HPDE6-E6E7 (cell line): ENCODE measurements around the gene RWDD4.

ENCODE experiments used
- DNase-seq: peaks from one replicate; pipeline ENCODE4 v3.0.0; 2011; ENCODE audit warnings: missing footprints; ENCODE audit errors: extremely low spot score

Gene RWDD4

DNA sequence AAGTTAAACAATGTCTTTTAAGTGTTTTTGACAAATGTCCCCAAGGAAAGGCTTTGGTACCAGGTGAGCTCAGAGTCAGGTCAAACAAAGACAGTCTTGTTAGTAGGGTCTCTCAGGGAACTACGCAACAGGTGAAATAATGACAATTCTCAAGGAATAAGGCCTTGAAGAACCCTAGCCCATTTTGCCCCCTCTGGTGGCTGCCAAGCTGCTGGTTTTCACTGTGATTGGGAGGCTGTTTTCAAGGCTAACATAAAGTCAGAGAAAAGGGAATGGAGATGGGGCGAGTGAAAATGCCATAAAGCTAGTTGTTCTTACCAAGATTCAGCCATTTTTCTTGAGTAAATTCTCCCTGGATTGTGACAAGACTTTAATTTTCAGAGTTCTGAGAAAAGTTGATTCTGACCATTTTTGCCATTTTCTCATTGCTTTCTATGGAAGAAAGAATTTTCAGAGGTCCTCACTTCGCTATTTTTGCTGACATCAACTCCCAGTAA, 58.7 kb downstream of the RWDD4 start:
- no peak for DNase-seq

DNA sequence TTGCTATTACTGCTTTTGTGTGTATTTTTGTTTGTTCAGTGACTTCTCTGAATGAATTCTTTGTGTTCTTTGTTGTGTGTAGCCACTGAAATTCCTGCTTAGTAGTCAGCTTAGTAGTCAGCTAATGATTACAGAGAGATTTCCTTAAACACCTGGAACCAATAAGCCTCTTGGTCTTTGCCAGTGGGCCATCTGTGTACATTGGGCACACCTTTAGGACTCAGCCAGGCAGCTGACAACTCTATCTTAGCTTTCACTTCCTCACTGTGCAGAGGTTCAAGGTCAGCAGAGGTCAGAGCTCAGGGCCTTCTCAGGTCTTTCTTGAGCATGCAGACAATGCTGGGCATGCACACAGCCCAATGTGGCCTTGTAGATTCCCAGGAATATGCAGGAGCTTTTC, 59.3 kb downstream of the RWDD4 start:
- no peak for DNase-seq

DNA sequence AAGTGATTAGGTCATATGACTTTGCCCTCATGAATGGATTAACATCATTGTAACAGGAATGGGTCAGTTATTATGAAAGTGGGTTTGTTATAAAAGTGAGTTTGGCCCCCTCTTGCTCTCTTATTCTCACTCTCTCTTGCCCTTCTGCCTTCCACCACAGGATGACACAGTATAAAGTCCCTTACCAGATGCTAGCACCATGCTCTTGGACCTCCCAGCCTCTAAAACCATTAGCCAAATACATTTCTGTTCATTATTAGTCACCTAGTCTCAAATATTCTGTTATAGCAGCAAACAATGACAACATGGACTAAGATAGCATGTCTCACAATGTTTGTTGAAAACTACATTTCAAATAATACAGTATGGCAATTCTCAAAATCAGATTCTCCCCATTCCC, 59.7 kb downstream of the RWDD4 start:
- no peak for DNase-seq

DNA sequence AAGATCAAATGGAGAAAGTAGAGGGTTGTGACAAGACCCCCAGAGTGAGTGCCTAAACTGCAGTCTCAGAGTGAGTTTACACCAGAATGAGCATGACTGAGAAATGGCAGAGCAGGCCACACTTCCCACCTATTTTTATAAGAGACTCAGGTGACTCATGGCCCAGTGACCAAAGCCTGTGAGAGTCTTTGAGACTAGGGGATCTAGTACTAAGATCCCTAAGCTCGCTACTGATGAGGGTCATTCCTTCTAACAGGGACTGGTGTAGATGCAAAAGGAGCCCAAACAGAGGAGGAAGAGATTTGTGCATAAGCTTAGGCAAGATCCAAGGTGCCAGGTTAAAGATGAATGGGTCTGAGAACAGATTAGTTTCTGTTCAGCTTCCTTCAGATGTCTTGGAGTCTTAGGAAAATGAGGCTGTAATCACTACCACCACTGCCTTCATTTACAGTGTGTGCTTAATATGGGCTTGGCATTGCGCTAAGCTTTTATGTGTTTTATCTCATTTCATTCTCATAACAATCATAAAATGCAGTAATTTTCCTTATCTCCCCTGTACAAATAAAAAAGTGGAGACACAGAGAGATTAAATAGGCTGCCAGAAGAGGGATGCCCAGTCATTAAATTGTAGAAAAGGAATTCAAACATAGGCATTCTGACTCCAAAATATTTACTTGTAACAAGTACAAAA, 62.8 kb downstream of the RWDD4 start:
- DNase-seq = no peak

DNA sequence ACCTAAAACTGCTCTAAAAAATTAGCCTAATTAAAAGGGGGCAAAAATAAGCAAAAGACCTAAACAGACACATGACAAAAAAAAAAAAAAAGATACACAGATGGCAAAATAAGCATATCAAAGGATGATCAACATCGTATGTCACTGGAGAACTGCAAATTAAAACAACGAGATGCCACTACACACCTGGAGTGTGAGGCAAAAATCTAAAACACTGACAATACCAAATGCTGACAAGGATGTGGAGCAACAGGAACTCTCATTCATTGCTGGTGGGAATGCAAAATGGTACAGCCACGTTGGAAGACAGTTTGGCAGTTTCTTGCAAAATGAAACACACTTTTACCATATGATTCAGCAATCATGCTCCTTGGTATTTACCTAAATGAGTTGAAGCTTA, 64.2 kb downstream of the RWDD4 start:
- DNase-seq = no peak

DNA sequence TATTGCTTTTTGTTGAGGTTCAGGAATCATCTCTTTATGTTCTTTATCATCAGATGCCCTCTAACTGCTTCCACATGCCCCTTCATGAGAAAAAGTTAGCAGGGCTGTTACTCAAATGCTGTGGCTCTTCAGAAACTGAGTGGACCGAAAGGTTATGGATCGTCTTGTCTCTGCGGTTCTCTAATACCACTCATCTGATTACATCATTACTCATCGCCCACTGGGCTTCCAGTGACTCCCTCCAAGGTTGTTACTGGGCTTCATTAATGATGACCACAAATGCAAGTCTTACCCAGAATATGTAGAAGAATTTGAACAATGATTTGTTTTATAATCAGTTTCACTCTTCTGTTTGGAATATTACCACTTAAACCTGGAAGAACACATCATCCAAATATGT, 67.7 kb downstream of the RWDD4 start:
- no peak for DNase-seq
